GM12878 (cell line): ENCODE measurements around the gene S100A8. TPM values are rescaled to one million over a fixed set of nuclear protein-coding genes. Genes with fewer than 3 reads are reported as not detected.

Experiments used
- ATAC-seq: fragments of 200-7000 bp; cut with Tn5 transposase; 3 replicates; pipeline ENCODE4 v1.9.1; 2020; ENCODE audit warnings: mild to moderate bottlenecking, moderate library complexity
- BruUV-seq: library from RNA; stranded (reverse); fragments of 400-500 nt; replicated peaks from 2 replicates; lab custom pipeline; 2021; lab: Mats Ljungman, UMichigan
- CTCF ChIA-PET: fragments of 300-600 bp; sonication (Branson Sonifier 250); formaldehyde crosslinking; extraction: SDS; loops from one replicate; lab custom pipeline; 2021; ENCODE audit warnings: inconsistent platforms; lab: Yijun Ruan, JAX
- POLR2A ChIA-PET: fragments of 350-600 bp; formaldehyde crosslinking; extraction: SDS; loops from one replicate; lab custom pipeline; 2021; ENCODE audit warnings: inconsistent platforms; lab: Charles Lee
- RAD21 ChIA-PET: fragments of 300-600 bp; sonication (Branson Sonifier 250); formaldehyde crosslinking; loops from one replicate; lab custom pipeline; 2023; ENCODE audit warnings: antibody characterized with exemption; ENCODE audit not compliant: unreplicated experiment; lab: Charles Lee
- SMC1A ChIA-PET: fragments of 300-600 bp; sonication (Branson Sonifier 250); formaldehyde crosslinking; loops from one replicate; lab custom pipeline; 2023; ENCODE audit not compliant: unreplicated experiment, uncharacterized antibody; lab: Charles Lee
- DNase-seq: peaks from one replicate; pipeline ENCODE4 v3.0.0-alpha.2; 2011; ENCODE audit warnings: low read depth, low spot score
- FAIRE-seq: peaks from 3 replicates; lab custom pipeline; 2011; peaks lifted over from hg19 to GRCh38; lab: Jason Lieb, UNC
- H2AFZ ChIP-seq: 2 replicates; pipeline ENCODE4 v1.6.0; 2011; ENCODE audit warnings: low read depth, low read length, control low read depth; ENCODE audit not compliant: control insufficient read depth
- H3K27ac ChIP-seq: 2 replicates; pipeline ENCODE4 v1.5.1; 2011; ENCODE audit warnings: control low read depth; ENCODE audit not compliant: control insufficient read depth, insufficient read depth
- H3K27me3 ChIP-seq, 2 experiments: replicated peaks in 1 of 2; 2 replicates each; pipeline versions ENCODE4 v1.6.0 to v1.6.1; 2011; ENCODE audit warnings: low read length in 1 of 2; ENCODE audit not compliant: control insufficient read depth in 2 of 2, insufficient read depth in 2 of 2
- H3K36me3 ChIP-seq, 2 experiments: 2 replicates each; pipeline ENCODE4 v1.5.1; 2011; ENCODE audit warnings: low read length in 1 of 2; ENCODE audit not compliant: control insufficient read depth in 2 of 2, insufficient read depth in 2 of 2
- H3K4me1 ChIP-seq: 2 replicates; pipeline ENCODE4 v1.6.1; 2011; ENCODE audit warnings: mild to moderate bottlenecking, low read length, moderate library complexity, mixed read lengths; ENCODE audit not compliant: control insufficient read depth, insufficient read depth
- H3K4me2 ChIP-seq: 2 replicates; pipeline ENCODE4 v1.6.0; 2011; ENCODE audit warnings: control low read depth; ENCODE audit not compliant: control insufficient read depth, insufficient read depth
- H3K4me3 ChIP-seq: fragments of 200-600 bp; sonication (generic); 2 replicates; pipeline ENCODE4 v1.5.1; 2016
- H3K79me2 ChIP-seq: 2 replicates; pipeline ENCODE4 v1.6.0; 2011; ENCODE audit warnings: low read length; ENCODE audit not compliant: control insufficient read depth, insufficient read depth
- H3K9ac ChIP-seq: 2 replicates; pipeline ENCODE4 v1.8.0; 2011; ENCODE audit warnings: low read length, control low read depth, mixed read lengths; ENCODE audit not compliant: control insufficient read depth, insufficient read depth
- H3K9me3 ChIP-seq: replicated peaks from 3 replicates; pipeline ENCODE4 v1.5.1; 2011; ENCODE audit warnings: mild to moderate bottlenecking, low read length; ENCODE audit not compliant: control insufficient read depth, insufficient read depth
- H4K20me1 ChIP-seq: 2 replicates; pipeline ENCODE4 v1.6.0; 2011; ENCODE audit not compliant: control insufficient read depth, insufficient read depth
- IRF4 ChIP-seq: IDR thresholded peaks from 2 replicates; pipeline ENCODE4 v1.6.1; 2011; ENCODE audit warnings: low read depth, low read length
- NRF1 ChIP-seq: conservative IDR thresholded peaks from 2 replicates; pipeline ENCODE4 v1.6.1; 2011; ENCODE audit warnings: mild to moderate bottlenecking, low read depth, low read length, improper control_type of control experiment
- PML ChIP-seq: IDR thresholded peaks from 2 replicates; pipeline ENCODE4 v1.6.1; 2012; ENCODE audit warnings: low read length, inconsistent platforms
- SMAD1 ChIP-seq: fragments of 450-650 bp; IDR thresholded peaks from 2 replicates; pipeline ENCODE4 v1.6.1; 2018; ENCODE audit warnings: mild to moderate bottlenecking, low read depth; ENCODE audit not compliant: partially characterized antibody
- WGBS: methylation state at CpG from one replicate; pipeline ENCODE4 v1.1.6; 2016; ENCODE audit warnings: low lambda C conversion rate; ENCODE audit not compliant: insufficient replicate concordance, insufficient coverage; ENCODE audit errors: missing lambda C conversion rate; 5-methylcytosine and 5-hydroxymethylcytosine counted together
- in situ Hi-C: fragments of 300-500 bp; cut with MboI; formaldehyde crosslinking; loops from 9 replicates; pipeline ENCODE4 v1.14.3; 2018; ENCODE audit warnings: mixed read lengths
- intact Hi-C: fragments of 100-400 bp; cut with micrococcal nuclease; formaldehyde crosslinking; loops from one replicate; pipeline ENCODE4 v1.14.2; 2022; ENCODE audit not compliant: unreplicated experiment
- polyA plus RNA-seq, 11 experiments: library from polyadenylated mRNA; depleted of rRNA in 4 of 11; unstranded in 6 of 11; stranded (reverse) in 5 of 11; fragments of >200 nt; fragmentation: Nextera tagmentation in 4 of 11; fragmentation: Illumina TruSeq in 1 of 11; extraction: Ambion mirVana in 4 of 11; extraction: Trizol in 1 of 11; gene quantifications; 1 replicate in 1 of 11; 2 replicates in 10 of 11; pipeline versions ENCODE4 v1.2.1 to v1.2.3, GENCODE V29; 2011 to 2016; ENCODE audit warnings: inconsistent platforms in 2 of 11, missing spikeins in 2 of 11, low read depth in 1 of 11
- total RNA-seq, 4 experiments: library from RNA; depleted of rRNA in 3 of 4; stranded (reverse); fragments of >200 nt in 3 of 4; fragmentation: Illumina TruSeq in 1 of 4; extraction: Trizol in 1 of 4; gene quantifications; 2 replicates each; pipeline versions ENCODE4 v1.2.1 to v1.2.3, GENCODE V29; 2013 to 2021
- TF ChIP-seq, protein P1 (sequence below): IDR thresholded peaks from 2 replicates; pipeline ENCODE4 v1.6.1; 2012; ENCODE audit warnings: improper control_type of control experiment, low read depth, low read length; ENCODE audit not compliant: insufficient replicate concordance

Gene S100A8
- total and polyA plus RNA-seq, 10 of the 15 experiments (the other 5 are each of a cell fraction or from before 2014, with no cell fraction given), result 0.28 TPM; not detected in 9

DNA sequence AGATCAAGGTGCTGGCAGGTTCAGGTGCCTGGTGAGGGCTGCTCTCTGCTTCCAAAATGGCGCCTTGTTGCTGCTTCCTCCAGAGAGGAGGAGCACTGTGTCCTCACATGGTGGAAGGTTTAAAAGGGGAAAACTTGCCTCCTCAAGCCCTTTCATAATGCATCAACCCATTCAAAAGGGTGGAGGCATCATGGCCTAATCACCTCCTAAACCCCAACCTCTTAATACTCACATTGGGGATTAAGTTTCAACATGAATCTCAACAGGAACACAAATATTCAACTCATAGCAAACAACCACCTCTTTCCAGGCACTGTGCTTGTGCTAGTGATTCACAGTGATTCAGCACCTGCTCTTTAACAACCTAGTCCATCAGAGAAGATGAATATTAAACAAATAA is 19.6 kb downstream of the S100A8 start:
- H3K27me3 ChIP-seq, result no peaks in the 10 kb centered on the region
- H3K4me3 ChIP-seq, result no peak overlapping the region
- BruUV-seq, result no TSS peak
- ChIA-PET CTCF (no interaction called here), POLR2A (no interaction called here), SMC1A (no interaction called here), RAD21 (no interaction called here)
- H2AFZ ChIP-seq, result no peak overlapping the region
- H3K9ac ChIP-seq, result no peak overlapping the region
- FAIRE-seq (no peak), DNase-seq (no peak), ATAC-seq (no peak)
- no peaks in the 10 kb centered on the region for H3K4me1 ChIP-seq
- no peaks in the 10 kb centered on the region for H3K36me3 ChIP-seq
- H3K27ac ChIP-seq, result no peak overlapping the region
- no peaks in the 10 kb centered on the region for H3K9me3 ChIP-seq
- WGBS, result 7% methylated on average over 1 of the region's 1 CpG
- H3K79me2 ChIP-seq, result no peaks in the 10 kb centered on the region
- intact Hi-C loops, result no loop called here
- H3K4me2 ChIP-seq, result no peak overlapping the region
- H4K20me1 ChIP-seq, result no peaks in the 10 kb centered on the region
- in situ Hi-C loops, result no loop called here
- TF ChIP-seq NRF1 (no peak), PML (no peak), IRF4 (no peak), SMAD1 (no peak)
- TF ChIP-seq, protein P1, sequence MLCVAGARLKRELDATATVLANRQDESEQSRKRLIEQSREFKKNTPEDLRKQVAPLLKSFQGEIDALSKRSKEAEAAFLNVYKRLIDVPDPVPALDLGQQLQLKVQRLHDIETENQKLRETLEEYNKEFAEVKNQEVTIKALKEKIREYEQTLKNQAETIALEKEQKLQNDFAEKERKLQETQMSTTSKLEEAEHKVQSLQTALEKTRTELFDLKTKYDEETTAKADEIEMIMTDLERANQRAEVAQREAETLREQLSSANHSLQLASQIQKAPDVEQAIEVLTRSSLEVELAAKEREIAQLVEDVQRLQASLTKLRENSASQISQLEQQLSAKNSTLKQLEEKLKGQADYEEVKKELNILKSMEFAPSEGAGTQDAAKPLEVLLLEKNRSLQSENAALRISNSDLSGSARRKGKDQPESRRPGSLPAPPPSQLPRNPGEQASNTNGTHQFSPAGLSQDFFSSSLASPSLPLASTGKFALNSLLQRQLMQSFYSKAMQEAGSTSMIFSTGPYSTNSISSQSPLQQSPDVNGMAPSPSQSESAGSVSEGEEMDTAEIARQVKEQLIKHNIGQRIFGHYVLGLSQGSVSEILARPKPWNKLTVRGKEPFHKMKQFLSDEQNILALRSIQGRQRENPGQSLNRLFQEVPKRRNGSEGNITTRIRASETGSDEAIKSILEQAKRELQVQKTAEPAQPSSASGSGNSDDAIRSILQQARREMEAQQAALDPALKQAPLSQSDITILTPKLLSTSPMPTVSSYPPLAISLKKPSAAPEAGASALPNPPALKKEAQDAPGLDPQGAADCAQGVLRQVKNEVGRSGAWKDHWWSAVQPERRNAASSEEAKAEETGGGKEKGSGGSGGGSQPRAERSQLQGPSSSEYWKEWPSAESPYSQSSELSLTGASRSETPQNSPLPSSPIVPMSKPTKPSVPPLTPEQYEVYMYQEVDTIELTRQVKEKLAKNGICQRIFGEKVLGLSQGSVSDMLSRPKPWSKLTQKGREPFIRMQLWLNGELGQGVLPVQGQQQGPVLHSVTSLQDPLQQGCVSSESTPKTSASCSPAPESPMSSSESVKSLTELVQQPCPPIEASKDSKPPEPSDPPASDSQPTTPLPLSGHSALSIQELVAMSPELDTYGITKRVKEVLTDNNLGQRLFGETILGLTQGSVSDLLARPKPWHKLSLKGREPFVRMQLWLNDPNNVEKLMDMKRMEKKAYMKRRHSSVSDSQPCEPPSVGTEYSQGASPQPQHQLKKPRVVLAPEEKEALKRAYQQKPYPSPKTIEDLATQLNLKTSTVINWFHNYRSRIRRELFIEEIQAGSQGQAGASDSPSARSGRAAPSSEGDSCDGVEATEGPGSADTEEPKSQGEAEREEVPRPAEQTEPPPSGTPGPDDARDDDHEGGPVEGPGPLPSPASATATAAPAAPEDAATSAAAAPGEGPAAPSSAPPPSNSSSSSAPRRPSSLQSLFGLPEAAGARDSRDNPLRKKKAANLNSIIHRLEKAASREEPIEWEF, result no peak
